OCI-LY3 (cell line): ENCODE measurements around the gene PREX1.

Source experiments
- CTCF ChIP-seq: fragments of 200-600, 300-600 bp; sonication (generic); IDR thresholded peaks from 2 replicates; pipeline ENCODE4 v1.5.1; 2014; ENCODE audit warnings: antibody characterized with exemption, low read length, low read depth
- EZH2phosphoT487 ChIP-seq: fragments of 200-600 bp; shearing (Covaris generic); IDR thresholded peaks from 2 replicates; pipeline ENCODE4 v1.6.1; 2018; ENCODE audit warnings: antibody characterized with exemption, mixed run types, low read depth

- TF ChIP-seq CTCF (no peak), EZH2phosphoT487 (no peak)
These were observed 213.9 kb downstream of the PREX1 start for GRCh38 chr20:48613926-48614325.
